SK-N-SH (cell line): Measurements from ENCODE around the gene AGBL1.

Source experiments
- ELF1 ChIP-seq: IDR thresholded peaks from 2 replicates; pipeline ENCODE4 v1.4.0; 2012
- EZH2phosphoT487 ChIP-seq: fragments of 200-600 bp; sonication (generic); IDR thresholded peaks from 2 replicates; pipeline ENCODE4 v1.6.1; 2017; ENCODE audit warnings: low read depth, mixed run types, mild to moderate bottlenecking, antibody characterized with exemption, moderate library complexity, borderline replicate concordance
- GABPA ChIP-seq: IDR thresholded peaks from 2 replicates; pipeline ENCODE4 v1.4.0; 2012; ENCODE audit warnings: low read depth, mild to moderate bottlenecking
- RAD21 ChIP-seq: IDR thresholded peaks from 2 replicates; pipeline ENCODE4 v1.6.1; 2012; ENCODE audit warnings: mild to moderate bottlenecking, low read length
- RCOR1 ChIP-seq: fragments of 150-350 bp; IDR thresholded peaks from 2 replicates; pipeline ENCODE4 v1.6.1; 2017; ENCODE audit warnings: antibody characterized with exemption, low read length
- TF ChIP-seq, protein P1 (sequence below): fragments of 200-600 bp; sonication (generic); IDR thresholded peaks from 2 replicates; pipeline ENCODE4 v1.6.1; 2017; ENCODE audit warnings: antibody characterized with exemption, mild to moderate bottlenecking, moderate library complexity
- TF ChIP-seq, protein P2 (sequence below): IDR thresholded peaks from 2 replicates; pipeline ENCODE4 v1.4.0; 2012; ENCODE audit warnings: low read depth, borderline replicate concordance

GRCh38 chr15:86060674-86061073 is 19.0 kb upstream of the AGBL1 start:
- TF ChIP-seq, protein P1, sequence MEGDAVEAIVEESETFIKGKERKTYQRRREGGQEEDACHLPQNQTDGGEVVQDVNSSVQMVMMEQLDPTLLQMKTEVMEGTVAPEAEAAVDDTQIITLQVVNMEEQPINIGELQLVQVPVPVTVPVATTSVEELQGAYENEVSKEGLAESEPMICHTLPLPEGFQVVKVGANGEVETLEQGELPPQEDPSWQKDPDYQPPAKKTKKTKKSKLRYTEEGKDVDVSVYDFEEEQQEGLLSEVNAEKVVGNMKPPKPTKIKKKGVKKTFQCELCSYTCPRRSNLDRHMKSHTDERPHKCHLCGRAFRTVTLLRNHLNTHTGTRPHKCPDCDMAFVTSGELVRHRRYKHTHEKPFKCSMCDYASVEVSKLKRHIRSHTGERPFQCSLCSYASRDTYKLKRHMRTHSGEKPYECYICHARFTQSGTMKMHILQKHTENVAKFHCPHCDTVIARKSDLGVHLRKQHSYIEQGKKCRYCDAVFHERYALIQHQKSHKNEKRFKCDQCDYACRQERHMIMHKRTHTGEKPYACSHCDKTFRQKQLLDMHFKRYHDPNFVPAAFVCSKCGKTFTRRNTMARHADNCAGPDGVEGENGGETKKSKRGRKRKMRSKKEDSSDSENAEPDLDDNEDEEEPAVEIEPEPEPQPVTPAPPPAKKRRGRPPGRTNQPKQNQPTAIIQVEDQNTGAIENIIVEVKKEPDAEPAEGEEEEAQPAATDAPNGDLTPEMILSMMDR, result no peak
- TF ChIP-seq RAD21, result no peak
- TF ChIP-seq RCOR1, result no peak
- no peak for TF ChIP-seq GABPA
- no peak for TF ChIP-seq EZH2phosphoT487
- TF ChIP-seq, protein P2, sequence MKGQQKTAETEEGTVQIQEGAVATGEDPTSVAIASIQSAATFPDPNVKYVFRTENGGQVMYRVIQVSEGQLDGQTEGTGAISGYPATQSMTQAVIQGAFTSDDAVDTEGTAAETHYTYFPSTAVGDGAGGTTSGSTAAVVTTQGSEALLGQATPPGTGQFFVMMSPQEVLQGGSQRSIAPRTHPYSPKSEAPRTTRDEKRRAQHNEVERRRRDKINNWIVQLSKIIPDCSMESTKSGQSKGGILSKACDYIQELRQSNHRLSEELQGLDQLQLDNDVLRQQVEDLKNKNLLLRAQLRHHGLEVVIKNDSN, result no peak
- TF ChIP-seq ELF1, result no peak
